ENCODE data around the gene YY1. TPM values are rescaled to one million over a fixed set of nuclear protein-coding genes. Genes with fewer than 3 reads are reported as not detected.

Gene YY1
- total and polyA plus RNA-seq, 9 of the 15 experiments (the other 6 are each of a cell fraction or from before 2014, with no cell fraction given), result 20.8 to 74.2 (median 46.7) TPM

DNA sequence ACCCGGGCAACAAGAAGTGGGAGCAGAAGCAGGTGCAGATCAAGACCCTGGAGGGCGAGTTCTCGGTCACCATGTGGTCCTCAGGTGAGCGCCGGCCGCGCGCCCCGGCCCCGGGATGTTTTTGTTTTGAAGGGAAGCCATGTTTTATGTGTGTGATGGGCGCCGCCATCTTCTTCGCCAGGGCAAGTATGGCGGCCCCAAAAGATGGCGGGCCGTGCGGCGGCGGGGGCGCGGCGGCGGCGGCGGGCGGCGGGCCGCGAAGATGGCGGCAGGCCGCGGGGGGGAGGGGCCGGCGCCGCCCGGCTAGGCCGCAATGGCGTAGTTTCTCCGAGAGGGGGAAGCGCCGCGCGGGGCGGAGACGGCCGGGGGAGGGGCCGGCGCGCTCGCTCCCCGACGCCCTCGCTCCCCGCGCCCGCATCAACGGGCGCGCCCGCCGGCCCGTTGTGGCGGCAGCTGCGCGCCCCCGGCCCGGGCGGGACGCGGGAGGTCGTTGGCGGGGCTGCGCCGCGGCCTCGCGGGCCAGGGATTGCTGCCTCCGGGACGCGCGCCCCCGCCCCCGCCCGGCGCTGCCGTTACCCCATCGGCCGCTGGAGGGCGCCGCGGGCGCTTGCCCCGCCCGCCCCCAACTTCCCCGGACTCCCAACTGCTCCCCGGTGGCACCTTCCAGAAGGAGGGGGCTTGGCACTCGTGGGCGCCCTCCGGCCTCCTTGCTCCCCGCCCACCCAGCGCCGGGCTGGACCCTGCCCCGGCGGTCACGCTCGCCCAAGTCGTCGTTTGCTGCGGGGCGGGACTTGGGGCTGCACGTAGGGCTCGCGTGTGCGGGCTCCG is 1.1 kb downstream of the YY1 start (continued):
- TF ChIP-seq ZNF511 (CRISPR knock-in tag; IDR thresholded peaks at IDR 0.05), result peak; percentile 11; the same call in 1 of the 2 replicates
- TF ChIP-seq ZBTB1 (CRISPR knock-in tag; IDR thresholded peaks at IDR 0.05; ENCODE audit: borderline replicate concordance, low read depth), result peak; percentile 15; the same call in 1 of the 2 replicates
- peak; percentile 53 for TF ChIP-seq RBFOX2 (IDR thresholded peaks at IDR 0.05; ENCODE audit: low read depth, low read length)
- TF ChIP-seq ZNF175 (CRISPR knock-in tag; IDR thresholded peaks at IDR 0.05; ENCODE audit: low read depth), result peak; percentile 60; the same call in 1 of the 2 replicates
- TF ChIP-seq ZFX (CRISPR knock-in tag; IDR thresholded peaks at IDR 0.05), result peak; percentile 43
- TF ChIP-seq MYBL2 (IDR thresholded peaks at IDR 0.05; ENCODE audit: low read depth), result no peak
- TF ChIP-seq MYBL2 (CRISPR knock-in tag; IDR thresholded peaks at IDR 0.05; ENCODE audit: borderline replicate concordance), result no peak
- TF ChIP-seq, protein P1, sequence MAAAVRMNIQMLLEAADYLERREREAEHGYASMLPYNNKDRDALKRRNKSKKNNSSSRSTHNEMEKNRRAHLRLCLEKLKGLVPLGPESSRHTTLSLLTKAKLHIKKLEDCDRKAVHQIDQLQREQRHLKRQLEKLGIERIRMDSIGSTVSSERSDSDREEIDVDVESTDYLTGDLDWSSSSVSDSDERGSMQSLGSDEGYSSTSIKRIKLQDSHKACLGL (CRISPR knock-in tag; IDR thresholded peaks at IDR 0.05; ENCODE audit: borderline replicate concordance, poor library complexity, severe bottlenecking), result peak; percentile 26
- peak; percentile 32 for TF ChIP-seq RBM22 (IDR thresholded peaks at IDR 0.05; ENCODE audit: low read depth, low read length, poor library complexity, severe bottlenecking)
- peak; percentile 74 for TF ChIP-seq CCNT2 (IDR thresholded peaks at IDR 0.05; ENCODE audit: borderline replicate concordance, extremely low read depth, insufficient read length, low read depth, low read length)
- peak; percentile 65; the same call in 1 of the 2 replicates for TF ChIP-seq ZNF644 (tag; IDR thresholded peaks at IDR 0.05; ENCODE audit: low read depth)
- TF ChIP-seq MNT (conservative IDR thresholded peaks at IDR 0.05), result peak; percentile 20 to 52; a peak in 2 of 4 replicates
- TF ChIP-seq TFAP4 (CRISPR knock-in tag; IDR thresholded peaks at IDR 0.05; ENCODE audit: borderline replicate concordance), result peak; percentile 8; the same call in 1 of the 2 replicates
- TF ChIP-seq SIN3B (IDR thresholded peaks at IDR 0.05; ENCODE audit: low read depth), result peak; percentile 74; the same call in 1 of the 2 replicates
- no peak for TF ChIP-seq ZFP30 (CRISPR knock-in tag; IDR thresholded peaks at IDR 0.05; ENCODE audit: borderline replicate concordance)
- TF ChIP-seq SIN3A (IDR thresholded peaks at IDR 0.05; ENCODE audit: borderline replicate concordance in 2 of 2, control insufficient read depth in 1 of 2, low read depth in 2 of 2, low read length in 2 of 2), result peak; percentile 56 to 60; a peak in 2 of 4 replicates
- TF ChIP-seq YY1 (IDR thresholded peaks at IDR 0.05; ENCODE audit: borderline replicate concordance in 1 of 3, control insufficient read depth in 1 of 3, extremely low read depth in 1 of 3, insufficient read depth in 3 of 3, insufficient read length in 1 of 3, insufficient replicate concordance in 2 of 3, low read depth in 1 of 3, low read length in 2 of 3), result peak; percentile 83 to 95 (median 95)
- no peak for TF ChIP-seq BRD4 (IDR thresholded peaks at IDR 0.05)
- TF ChIP-seq ZNF695 (CRISPR knock-in tag; IDR thresholded peaks at IDR 0.05), result no peak
- TF ChIP-seq SNRNP70 (optimal IDR thresholded peaks at IDR 0.05; ENCODE audit: low read depth, low read length), result no peak
- TF ChIP-seq CREM (IDR thresholded peaks at IDR 0.05; ENCODE audit: low read depth), result no peak
